Transverse colon (tissue), 4 donors: ENCODE results near the gene MGMT. TPM values are rescaled to one million over a fixed set of nuclear protein-coding genes. Genes with fewer than 3 reads are reported as not detected.

Experiments used
- DNase-seq: peaks from one replicate; pipeline ENCODE4 v3.0.0-alpha.2; 2019
- H3K27ac ChIP-seq, 4 donors: fragments of 200-600 bp; sonication (generic); 2 replicates each; pipeline ENCODE4 v1.5.1; 2016 to 2018; ENCODE audit warnings: inconsistent platforms in 4 of 4
- H3K27me3 ChIP-seq: fragments of 200-600 bp; sonication (generic); 2 replicates; pipeline ENCODE4 v1.5.1; 2017; ENCODE audit warnings: inconsistent platforms
- H3K36me3 ChIP-seq, 4 donors: fragments of 200-600 bp; sonication (generic); 2 replicates each; pipeline ENCODE4 v1.5.1; 2017 to 2019; ENCODE audit warnings: inconsistent platforms in 4 of 4
- H3K4me1 ChIP-seq, 4 donors: fragments of 200-600 bp; sonication (generic); 2 replicates each; pipeline ENCODE4 v1.5.1; 2017 to 2020; ENCODE audit warnings: inconsistent platforms in 4 of 4
- H3K4me3 ChIP-seq, 4 donors: fragments of 200-600 bp; sonication (generic); 1 replicate in 1 of 4; 2 replicates in 3 of 4; pipeline versions ENCODE4 v1.5.1 to v1.6.1; 2017 to 2019; ENCODE audit warnings: inconsistent platforms in 4 of 4
- H3K9me3 ChIP-seq, 2 donors: fragments of 200-600 bp; sonication (generic); 2 replicates each; pipeline ENCODE4 v1.5.1; 2017 to 2019; ENCODE audit warnings: inconsistent platforms in 2 of 2
- EP300 ChIP-seq: sonication (generic); formaldehyde crosslinking; IDR thresholded peaks from one replicate; pipeline ENCODE4 v1.6.1; 2017; ENCODE audit warnings: antibody characterized with exemption, low read depth
- POLR2A ChIP-seq: fragments of 450-650 bp; IDR thresholded peaks from one replicate; pipeline ENCODE4 v1.6.1; 2016; ENCODE audit warnings: antibody characterized with exemption, mild to moderate bottlenecking, moderate library complexity
- POLR2AphosphoS5 ChIP-seq, 3 donors: sonication (generic); formaldehyde crosslinking; IDR thresholded peaks; one replicate each; pipeline ENCODE4 v1.6.1; 2016; ENCODE audit warnings: antibody characterized with exemption in 3 of 3
- WGBS, 2 donors: methylation state at CpG; one replicate each; pipeline ENCODE4 v1.1.5; 2018; ENCODE audit warnings: low coverage in 1 of 2; 5-methylcytosine and 5-hydroxymethylcytosine counted together
- in situ Hi-C, 4 donors: fragments of 200-750 bp; cut with MboI; loops; one replicate each; pipeline versions ENCODE4 v1.15.0 to v1.15.1; 2017; ENCODE audit warnings: low sequenced_read_pairs in 3 of 4, low pct_ligation_motif_present in 1 of 4, low pct_unique_long_range_greater_than_20kb in 1 of 4
- intact Hi-C: fragments of 100-400 bp; cut with DNase I; formaldehyde crosslinking; loops from one replicate; pipeline ENCODE4 v1.15.1; 2023; ENCODE audit warnings: low total_unique reads
- total RNA-seq, 4 donors: library from RNA; depleted of rRNA; stranded (reverse); fragments of >200 nt; gene quantifications; one replicate each; pipeline ENCODE4 v1.1.0, GENCODE V29; 2016
- TF ChIP-seq, protein P1 (sequence below), 5 experiments: fragments of 200-600 bp in 3 of 5; fragments of 450-650 bp in 2 of 5; sonication (generic) in 3 of 5; IDR thresholded peaks; 1 replicate in 2 of 5; 2 replicates in 3 of 5; pipeline ENCODE4 v1.5.1; 2016 to 2017; ENCODE audit warnings: antibody characterized with exemption in 5 of 5, inconsistent platforms in 3 of 5, mild to moderate bottlenecking in 2 of 5, moderate library complexity in 1 of 5

Gene MGMT
- total RNA-seq, 4 donors from 2014 or later = 6.6 to 28.9 (median 14.0) TPM

DNA sequence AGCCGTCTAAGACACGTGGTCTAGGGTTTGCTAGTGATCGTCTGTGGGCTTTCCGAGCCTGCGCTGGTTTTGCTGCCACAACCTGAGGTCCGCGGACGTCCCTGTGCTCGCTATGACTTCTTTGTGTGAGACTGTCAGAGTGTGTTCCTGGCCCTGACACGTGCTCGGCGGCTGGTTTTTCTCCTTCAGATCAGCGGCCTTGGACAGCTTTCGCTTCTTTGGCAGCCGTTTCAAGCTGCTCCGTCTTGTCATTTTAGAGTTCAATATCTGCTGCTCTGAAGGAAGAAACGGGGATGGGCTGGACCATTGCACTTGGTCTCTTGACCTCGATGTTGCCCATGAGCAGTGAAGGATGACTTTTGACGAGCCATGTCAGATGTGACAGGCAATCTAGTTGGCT lies 147.3 kb downstream of the MGMT start:
- WGBS, 2 donors = 80 to 89% methylated on average over 3 to 19 of the region's 19 CpGs
- H3K27ac ChIP-seq = no peak overlapping the region
- no peak for DNase-seq
- no peaks in the 10 kb centered on the region for H3K36me3 ChIP-seq
- H3K4me1 ChIP-seq = no peaks in the 10 kb centered on the region
- H3K4me3 ChIP-seq = no peak overlapping the region
- H3K27me3 ChIP-seq = no peaks in the 10 kb centered on the region
- in situ Hi-C loops = no loop called here
- H3K9me3 ChIP-seq = no peaks in the 10 kb centered on the region
- intact Hi-C loops = no loop called here
- no peak for TF ChIP-seq POLR2A

DNA sequence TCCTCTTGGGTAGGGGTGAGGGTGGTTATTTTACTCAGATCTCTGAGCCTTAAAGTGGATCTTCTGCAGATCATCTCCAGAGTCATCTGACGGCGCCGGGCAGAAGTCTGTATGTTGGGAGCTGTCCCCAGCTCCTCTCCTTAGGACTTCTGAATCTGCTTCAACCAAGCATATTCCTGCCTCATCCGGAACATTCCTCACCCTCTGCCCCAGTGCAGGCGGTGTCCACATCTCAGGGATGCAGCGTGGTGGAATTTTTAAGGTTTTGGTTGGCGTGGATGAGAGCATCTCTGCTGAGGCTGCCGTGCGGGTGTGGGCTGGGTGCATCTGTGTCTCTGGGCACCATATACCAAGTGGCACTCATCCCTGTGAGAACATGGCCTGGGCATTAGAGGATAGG lies 148.3 kb downstream of the MGMT start:
- Histone ChIP-seq H3K4me1 (no peaks in the 10 kb centered on the region), H3K27ac (no peak overlapping the region), H3K9me3 (no peaks in the 10 kb centered on the region), H3K27me3 (no peaks in the 10 kb centered on the region), H3K36me3 (no peaks in the 10 kb centered on the region), H3K4me3 (no peak overlapping the region)
- no peak for DNase-seq
- WGBS, 2 donors = 94 to 98% methylated on average over 6 to 9 of the region's 9 CpGs
- in situ Hi-C loops (no loop called here), intact Hi-C loops (no loop called here)
- TF ChIP-seq EP300 = no peak
- TF ChIP-seq, protein P1, sequence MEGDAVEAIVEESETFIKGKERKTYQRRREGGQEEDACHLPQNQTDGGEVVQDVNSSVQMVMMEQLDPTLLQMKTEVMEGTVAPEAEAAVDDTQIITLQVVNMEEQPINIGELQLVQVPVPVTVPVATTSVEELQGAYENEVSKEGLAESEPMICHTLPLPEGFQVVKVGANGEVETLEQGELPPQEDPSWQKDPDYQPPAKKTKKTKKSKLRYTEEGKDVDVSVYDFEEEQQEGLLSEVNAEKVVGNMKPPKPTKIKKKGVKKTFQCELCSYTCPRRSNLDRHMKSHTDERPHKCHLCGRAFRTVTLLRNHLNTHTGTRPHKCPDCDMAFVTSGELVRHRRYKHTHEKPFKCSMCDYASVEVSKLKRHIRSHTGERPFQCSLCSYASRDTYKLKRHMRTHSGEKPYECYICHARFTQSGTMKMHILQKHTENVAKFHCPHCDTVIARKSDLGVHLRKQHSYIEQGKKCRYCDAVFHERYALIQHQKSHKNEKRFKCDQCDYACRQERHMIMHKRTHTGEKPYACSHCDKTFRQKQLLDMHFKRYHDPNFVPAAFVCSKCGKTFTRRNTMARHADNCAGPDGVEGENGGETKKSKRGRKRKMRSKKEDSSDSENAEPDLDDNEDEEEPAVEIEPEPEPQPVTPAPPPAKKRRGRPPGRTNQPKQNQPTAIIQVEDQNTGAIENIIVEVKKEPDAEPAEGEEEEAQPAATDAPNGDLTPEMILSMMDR (IDR thresholded peaks at IDR 0.05) = no peak
- no peak for TF ChIP-seq POLR2A

DNA sequence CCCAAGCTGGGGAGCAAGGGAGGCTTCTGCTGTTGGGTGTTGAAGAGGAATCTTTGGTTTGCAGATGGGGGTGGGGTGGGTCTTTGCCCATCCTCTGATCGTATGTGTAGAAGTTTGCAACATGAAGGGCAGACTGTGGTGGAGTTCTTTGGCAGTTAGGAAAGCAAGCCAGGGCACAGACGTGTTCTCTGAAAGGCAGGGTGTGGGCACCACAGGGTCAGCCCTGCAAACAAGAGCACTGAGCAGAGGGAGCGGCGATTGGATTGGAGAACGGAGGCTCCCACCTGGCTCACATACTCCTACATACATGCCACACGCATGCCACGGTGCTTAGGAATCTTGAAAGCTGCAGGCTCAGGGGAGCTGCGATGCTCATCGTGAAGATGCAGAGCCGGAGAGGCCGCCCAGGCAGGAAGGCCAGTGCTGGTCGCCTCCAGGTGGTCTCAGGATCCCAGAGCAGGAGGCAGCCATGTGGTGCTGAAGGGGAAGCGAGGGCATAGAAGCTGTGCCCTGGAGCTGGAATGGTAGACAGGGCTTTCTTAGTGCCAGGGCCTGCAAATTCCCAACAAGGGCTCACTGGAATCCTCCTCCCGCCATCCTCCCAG lies 149.0 kb downstream of the MGMT start:
- Histone ChIP-seq H3K36me3 (no peaks in the 10 kb centered on the region), H3K4me3 (no peak overlapping the region), H3K27me3 (no peaks in the 10 kb centered on the region), H3K9me3 (no peaks in the 10 kb centered on the region), H3K27ac (no peak overlapping the region), H3K4me1 (no peaks in the 10 kb centered on the region)
- WGBS, 2 donors = 96 to 100% methylated on average over 5 to 14 of the region's 14 CpGs
- in situ Hi-C loops (no loop called here), intact Hi-C loops (no loop called here)
- no peak for DNase-seq
- no peak for TF ChIP-seq POLR2A
- TF ChIP-seq POLR2AphosphoS5 (IDR thresholded peaks at IDR 0.05) = no peak
- no peak for TF ChIP-seq EP300
- TF ChIP-seq, protein P1 (IDR thresholded peaks at IDR 0.05) = no peak

DNA sequence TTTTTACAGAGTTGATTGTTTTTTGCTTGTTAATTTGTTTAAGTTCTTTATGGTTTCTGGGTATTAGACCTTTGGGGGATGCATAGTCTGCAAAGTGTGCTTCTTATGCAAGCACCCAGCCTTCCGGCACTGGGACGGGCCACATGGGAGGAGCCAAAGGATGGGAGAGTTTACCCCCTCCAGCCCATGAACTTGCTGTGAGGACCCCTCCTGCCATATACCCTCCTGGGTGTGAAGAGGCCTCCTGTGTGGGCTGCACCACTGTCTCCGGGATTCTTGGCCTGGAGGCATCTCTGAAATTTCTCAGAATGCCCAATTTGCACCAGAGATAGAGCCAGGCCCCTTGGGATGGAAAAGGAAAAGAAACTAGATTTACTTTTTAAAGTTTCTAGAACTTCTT lies 150.7 kb downstream of the MGMT start:
- WGBS, 2 donors = 82 to 91% methylated on average over 3 of the region's 3 CpGs
- in situ Hi-C loops (no loop called here), intact Hi-C loops (no loop called here)
- Histone ChIP-seq H3K27me3 (no peaks in the 10 kb centered on the region), H3K27ac (no peak overlapping the region), H3K4me3 (no peak overlapping the region), H3K36me3 (no peaks in the 10 kb centered on the region), H3K9me3 (no peaks in the 10 kb centered on the region), H3K4me1 (no peaks in the 10 kb centered on the region)
- no peak for DNase-seq
- TF ChIP-seq POLR2AphosphoS5 (IDR thresholded peaks at IDR 0.05) (no peak), EP300 (no peak), POLR2A (no peak)
- TF ChIP-seq, protein P1 (IDR thresholded peaks at IDR 0.05) = no peak

DNA sequence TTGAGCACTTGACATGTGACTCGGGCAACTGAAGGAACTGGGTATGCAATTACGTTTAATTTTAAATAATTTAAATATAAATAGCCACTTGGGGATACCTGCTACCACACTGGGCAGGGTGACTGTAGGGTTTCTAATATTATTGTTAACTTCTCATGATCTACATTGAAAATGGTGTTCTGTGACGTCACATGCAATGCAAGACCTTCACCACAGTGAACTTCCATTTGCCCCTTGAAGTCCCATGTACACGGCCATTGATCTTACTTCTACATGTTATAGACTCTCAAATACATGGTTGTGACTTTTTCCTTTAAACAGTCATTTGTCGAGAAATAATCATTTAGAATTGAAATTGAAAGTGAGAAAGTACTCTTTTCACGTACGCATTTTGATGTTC lies 154.0 kb downstream of the MGMT start:
- Histone ChIP-seq H3K4me3 (no peak overlapping the region), H3K4me1 (no peaks in the 10 kb centered on the region), H3K9me3 (no peaks in the 10 kb centered on the region), H3K27me3 (no peaks in the 10 kb centered on the region), H3K36me3 (no peaks in the 10 kb centered on the region), H3K27ac (no peak overlapping the region)
- in situ Hi-C loops (no loop called here), intact Hi-C loops (no loop called here)
- TF ChIP-seq, protein P1 (IDR thresholded peaks at IDR 0.05) = no peak
- TF ChIP-seq EP300 = no peak
- no peak for TF ChIP-seq POLR2A
- no peak for TF ChIP-seq POLR2AphosphoS5 (IDR thresholded peaks at IDR 0.05)
- 80 to 86% methylated on average over 7 of the region's 7 CpGs for WGBS, 2 donors
- no peak for DNase-seq
